ENCODE data around the gene FIG4.

FIG4 gene

GRCh38 chr6:109800771-109801170 lies 109.7 kb downstream of the FIG4 start:
- Histone ChIP-seq H3K27ac (replicated peaks; ENCODE audit: low read length) (no peak overlapping the region), H3K4me3 (ENCODE audit: low read length in 2 of 2) (no peak overlapping the region), H2BK15ac (ENCODE audit: low read length) (no peak overlapping the region), H2BK12ac (ENCODE audit: low read length) (no peak overlapping the region), H2AK5ac (ENCODE audit: low read depth, low read length) (no peak overlapping the region), H3K14ac (ENCODE audit: low read length) (no peak overlapping the region), H3K79me1 (ENCODE audit: low read depth, low read length) (no peaks in the 10 kb centered on the region), H3K27me3 (ENCODE audit: control insufficient read depth in 3 of 3, insufficient read depth in 3 of 3, low read depth in 1 of 3, low read length in 3 of 3) (no peaks in the 10 kb centered on the region), H3K9ac (ENCODE audit: low read depth, low read length, poor library complexity) (no peak overlapping the region), H3K23ac (ENCODE audit: low read depth, low read length, poor library complexity) (no peak overlapping the region), H2AFZ (ENCODE audit: low read length) (no peak overlapping the region), H4K91ac (ENCODE audit: low read depth, low read length, poor library complexity) (no peak overlapping the region), H2BK5ac (ENCODE audit: low read length) (no peak overlapping the region), H3K4ac (ENCODE audit: low read length) (no peak overlapping the region), H3K18ac (ENCODE audit: low read length) (no peak overlapping the region), H3K9me3 (replicated peaks in 1 of 2; ENCODE audit: control insufficient read depth in 2 of 2, insufficient read depth in 1 of 2, low read depth in 1 of 2, low read length in 2 of 2) (no peaks in the 10 kb centered on the region), H3K4me2 (ENCODE audit: insufficient read depth, low read length, poor library complexity, severe bottlenecking) (no peak overlapping the region), H3K36me3 (replicated peaks in 1 of 2; ENCODE audit: control insufficient read depth in 2 of 2, insufficient read depth in 2 of 2, low read length in 2 of 2) (peaks cover 0 to 5% of the 10 kb centered on the region in 2 donors), H2BK120ac (ENCODE audit: low read depth, low read length) (no peak overlapping the region), H3K4me1 (ENCODE audit: control insufficient read depth in 2 of 2, insufficient read depth in 1 of 2, low read depth in 1 of 2, low read length in 2 of 2) (peaks cover 1 to 18% of the 10 kb centered on the region in 2 donors), H4K8ac (ENCODE audit: low read depth, low read length) (no peak overlapping the region)
- DNase-seq (ENCODE audit: low spot score) = no peak
- no CpG with 5 or more reads among the region's 2 CpGs for WGBS, 2 donors (ENCODE audit: extremely low coverage in 2 of 2, insufficient read length in 2 of 2, insufficient replicate concordance in 1 of 2)

- Histone ChIP-seq H2AFZ (ENCODE audit: low read length) (no peak overlapping the region), H3K27me3 (ENCODE audit: control insufficient read depth in 3 of 3, insufficient read depth in 3 of 3, low read depth in 1 of 3, low read length in 3 of 3) (no peaks in the 10 kb centered on the region), H3K4me3 (ENCODE audit: low read length in 2 of 2) (no peak overlapping the region), H2BK12ac (ENCODE audit: low read length) (no peak overlapping the region), H3K4me2 (ENCODE audit: insufficient read depth, low read length, poor library complexity, severe bottlenecking) (no peak overlapping the region), H2BK5ac (ENCODE audit: low read length) (no peak overlapping the region), H3K9ac (ENCODE audit: low read depth, low read length, poor library complexity) (no peak overlapping the region), H3K14ac (ENCODE audit: low read length) (no peak overlapping the region), H3K4me1 (ENCODE audit: control insufficient read depth in 2 of 2, insufficient read depth in 1 of 2, low read depth in 1 of 2, low read length in 2 of 2) (peaks cover 1 to 9% of the 10 kb centered on the region in 2 donors), H3K4ac (ENCODE audit: low read length) (no peak overlapping the region), H3K23ac (ENCODE audit: low read depth, low read length, poor library complexity) (no peak overlapping the region), H4K8ac (ENCODE audit: low read depth, low read length) (no peak overlapping the region), H2BK15ac (ENCODE audit: low read length) (no peak overlapping the region), H2AK5ac (ENCODE audit: low read depth, low read length) (no peak overlapping the region), H3K79me1 (ENCODE audit: low read depth, low read length) (no peaks in the 10 kb centered on the region), H4K91ac (ENCODE audit: low read depth, low read length, poor library complexity) (no peak overlapping the region), H3K9me3 (replicated peaks in 1 of 2; ENCODE audit: control insufficient read depth in 2 of 2, insufficient read depth in 1 of 2, low read depth in 1 of 2, low read length in 2 of 2) (no peaks in the 10 kb centered on the region), H3K18ac (ENCODE audit: low read length) (no peak overlapping the region), H2BK120ac (ENCODE audit: low read depth, low read length) (no peak overlapping the region), H3K27ac (replicated peaks; ENCODE audit: low read length) (no peak overlapping the region), H3K36me3 (replicated peaks in 1 of 2; ENCODE audit: control insufficient read depth in 2 of 2, insufficient read depth in 2 of 2, low read length in 2 of 2) (peaks cover 0 to 5% of the 10 kb centered on the region in 2 donors)
- DNase-seq (ENCODE audit: low spot score) = no peak
- no CpG with 5 or more reads among the region's 2 CpGs for WGBS, 2 donors (ENCODE audit: extremely low coverage in 2 of 2, insufficient read length in 2 of 2, insufficient replicate concordance in 1 of 2)
Observed at GRCh38 chr6:109801794-109802193, 110.7 kb downstream of the FIG4 start.

- H3K4ac ChIP-seq (ENCODE audit: low read length) = no peak overlapping the region
- H2BK12ac ChIP-seq (ENCODE audit: low read length) = no peak overlapping the region
- no peak overlapping the region for H3K4me2 ChIP-seq (ENCODE audit: insufficient read depth, low read length, poor library complexity, severe bottlenecking)
- no peak overlapping the region for H3K23ac ChIP-seq (ENCODE audit: low read depth, low read length, poor library complexity)
- H4K8ac ChIP-seq (ENCODE audit: low read depth, low read length) = no peak overlapping the region
- no peaks in the 10 kb centered on the region for H3K9me3 ChIP-seq (replicated peaks in 1 of 2; ENCODE audit: control insufficient read depth in 2 of 2, insufficient read depth in 1 of 2, low read depth in 1 of 2, low read length in 2 of 2)
- H4K91ac ChIP-seq (ENCODE audit: low read depth, low read length, poor library complexity) = no peak overlapping the region
- H3K27ac ChIP-seq (replicated peaks; ENCODE audit: low read length) = no peak overlapping the region
- no peak overlapping the region for H2BK120ac ChIP-seq (ENCODE audit: low read depth, low read length)
- H3K79me1 ChIP-seq (ENCODE audit: low read depth, low read length) = no peaks in the 10 kb centered on the region
- H3K4me1 ChIP-seq (ENCODE audit: control insufficient read depth in 2 of 2, insufficient read depth in 1 of 2, low read depth in 1 of 2, low read length in 2 of 2) = peaks cover 0 to 1% of the 10 kb centered on the region in 2 donors
- no peak overlapping the region for H2AK5ac ChIP-seq (ENCODE audit: low read depth, low read length)
- WGBS, 2 donors (ENCODE audit: extremely low coverage in 2 of 2, insufficient read length in 2 of 2, insufficient replicate concordance in 1 of 2) = no CpG with 5 or more reads among the region's 1 CpG
- no peak overlapping the region for H3K14ac ChIP-seq (ENCODE audit: low read length)
- no peak overlapping the region for H3K18ac ChIP-seq (ENCODE audit: low read length)
- H3K27me3 ChIP-seq (ENCODE audit: control insufficient read depth in 3 of 3, insufficient read depth in 3 of 3, low read depth in 1 of 3, low read length in 3 of 3) = no peaks in the 10 kb centered on the region
- H3K4me3 ChIP-seq (ENCODE audit: low read length in 2 of 2) = no peak overlapping the region
- H2BK15ac ChIP-seq (ENCODE audit: low read length) = no peak overlapping the region
- no peaks in the 10 kb centered on the region for H3K36me3 ChIP-seq (replicated peaks in 1 of 2; ENCODE audit: control insufficient read depth in 2 of 2, insufficient read depth in 2 of 2, low read length in 2 of 2)
- H2BK5ac ChIP-seq (ENCODE audit: low read length) = no peak overlapping the region
- H2AFZ ChIP-seq (ENCODE audit: low read length) = no peak overlapping the region
- H3K9ac ChIP-seq (ENCODE audit: low read depth, low read length, poor library complexity) = no peak overlapping the region
- DNase-seq (ENCODE audit: low spot score) = no peak
Observed at GRCh38 chr6:109804020-109804419, 112.9 kb downstream of the FIG4 start.

GRCh38 chr6:109807881-109808280 lies 116.8 kb downstream of the FIG4 start:
- Histone ChIP-seq H3K27me3 (ENCODE audit: control insufficient read depth in 3 of 3, insufficient read depth in 3 of 3, low read depth in 1 of 3, low read length in 3 of 3) (no peaks in the 10 kb centered on the region), H2AK5ac (ENCODE audit: low read depth, low read length) (no peak overlapping the region), H4K91ac (ENCODE audit: low read depth, low read length, poor library complexity) (no peak overlapping the region), H2BK15ac (ENCODE audit: low read length) (no peak overlapping the region), H3K79me1 (ENCODE audit: low read depth, low read length) (no peaks in the 10 kb centered on the region), H4K8ac (ENCODE audit: low read depth, low read length) (no peak overlapping the region), H3K4me1 (ENCODE audit: control insufficient read depth in 2 of 2, insufficient read depth in 1 of 2, low read depth in 1 of 2, low read length in 2 of 2) (no peaks in the 10 kb centered on the region), H3K4me3 (ENCODE audit: low read length in 2 of 2) (no peak overlapping the region), H3K4ac (ENCODE audit: low read length) (no peak overlapping the region), H3K9ac (ENCODE audit: low read depth, low read length, poor library complexity) (no peak overlapping the region), H3K14ac (ENCODE audit: low read length) (no peak overlapping the region), H3K27ac (replicated peaks; ENCODE audit: low read length) (no peak overlapping the region), H2BK5ac (ENCODE audit: low read length) (no peak overlapping the region), H2AFZ (ENCODE audit: low read length) (no peak overlapping the region), H2BK120ac (ENCODE audit: low read depth, low read length) (no peak overlapping the region), H3K18ac (ENCODE audit: low read length) (no peak overlapping the region), H2BK12ac (ENCODE audit: low read length) (no peak overlapping the region), H3K9me3 (replicated peaks in 1 of 2; ENCODE audit: control insufficient read depth in 2 of 2, insufficient read depth in 1 of 2, low read depth in 1 of 2, low read length in 2 of 2) (no peaks in the 10 kb centered on the region), H3K23ac (ENCODE audit: low read depth, low read length, poor library complexity) (no peak overlapping the region), H3K4me2 (ENCODE audit: insufficient read depth, low read length, poor library complexity, severe bottlenecking) (no peak overlapping the region), H3K36me3 (replicated peaks in 1 of 2; ENCODE audit: control insufficient read depth in 2 of 2, insufficient read depth in 2 of 2, low read length in 2 of 2) (no peaks in the 10 kb centered on the region)
- DNase-seq (ENCODE audit: low spot score) = no peak
